Measurements from ENCODE around the gene ITPR2. TPM values are rescaled to one million over a fixed set of nuclear protein-coding genes. Genes with fewer than 3 reads are reported as not detected.

Gene ITPR2
- total and polyA plus RNA-seq, 2 of the 13 experiments (the other 11 are each of a cell fraction or from before 2014, with no cell fraction given): 31.9 to 81.9 TPM

GRCh38 chr12:26317942-26318575 is 514.9 kb downstream of the ITPR2 start:
- H2AFZ ChIP-seq (ENCODE audit: low read length): no peak overlapping the region
- ChIA-PET CTCF (ENCODE audit: low intra/inter-chr PET ratio, low total read pairs) (no interaction called here), POLR2A (interaction anchor here (1.1 to 1.2 kb wide), 2 partner anchors 11 to 44 kb away, joined by 4 read pairs; no protein-coding TSS in a partner anchor)
- no peaks in the 10 kb centered on the region for H3K27me3 ChIP-seq (ENCODE audit: control insufficient read depth in 1 of 2, insufficient read depth in 2 of 2, low read length in 2 of 2)
- no peaks in the 10 kb centered on the region for H3K9me3 ChIP-seq (ENCODE audit: low read length)
- H3K27ac ChIP-seq (ENCODE audit: extremely low read length, insufficient read depth, low read length): no peak overlapping the region
- no peaks in the 10 kb centered on the region for H3K79me2 ChIP-seq (ENCODE audit: insufficient read depth, low read length)
- ATAC-seq (peak; percentile 41), FAIRE-seq (no peak), DNase-seq (ENCODE audit: low spot score) (no peak)
- intact Hi-C loops (cut with micrococcal nuclease; ENCODE audit: unreplicated experiment) (loop anchor here (5.0 kb wide), 1 partner anchor 221 kb away; no protein-coding TSS in a partner anchor), in situ Hi-C loops (cut with HindIII; ENCODE audit: extremely low pct_ligation_motif_present, low pct_unique_long_range_greater_than_20kb) (loop anchor here (10.0 kb wide), 1 partner anchor 193 kb away; the partner anchor contains the start of gene BHLHE41)
- peak overlapping the region; percentile 49 for H3K4me2 ChIP-seq (ENCODE audit: low read depth, low read length)
- BruUV-seq (replicated peaks): no TSS peak
- no peaks in the 10 kb centered on the region for H3K36me3 ChIP-seq (replicated peaks in 1 of 2; ENCODE audit: control insufficient read depth in 1 of 2, insufficient read depth in 2 of 2, low read length in 2 of 2)
- peaks cover 25% of the 10 kb centered on the region for H3K4me1 ChIP-seq (ENCODE audit: insufficient read depth, low read length)
- H4K20me1 ChIP-seq (ENCODE audit: insufficient read depth, low read length): no peaks in the 10 kb centered on the region
- peak overlapping the region; percentile 25 for H3K9ac ChIP-seq (ENCODE audit: insufficient read depth, low read depth, low read length)
- H3K4me3 ChIP-seq (replicated peaks in 1 of 3; ENCODE audit: insufficient read depth in 1 of 3, low read depth in 2 of 3, low read length in 3 of 3): 0 out of 6 replicates have a peak overlapping the region, but pooled peaks of 1 of the 3 experiments have one; percentile 23
- no peak for TF ChIP-seq GATAD1 (CRISPR knock-in tag; IDR thresholded peaks at IDR 0.05)
- TF ChIP-seq, protein P1, sequence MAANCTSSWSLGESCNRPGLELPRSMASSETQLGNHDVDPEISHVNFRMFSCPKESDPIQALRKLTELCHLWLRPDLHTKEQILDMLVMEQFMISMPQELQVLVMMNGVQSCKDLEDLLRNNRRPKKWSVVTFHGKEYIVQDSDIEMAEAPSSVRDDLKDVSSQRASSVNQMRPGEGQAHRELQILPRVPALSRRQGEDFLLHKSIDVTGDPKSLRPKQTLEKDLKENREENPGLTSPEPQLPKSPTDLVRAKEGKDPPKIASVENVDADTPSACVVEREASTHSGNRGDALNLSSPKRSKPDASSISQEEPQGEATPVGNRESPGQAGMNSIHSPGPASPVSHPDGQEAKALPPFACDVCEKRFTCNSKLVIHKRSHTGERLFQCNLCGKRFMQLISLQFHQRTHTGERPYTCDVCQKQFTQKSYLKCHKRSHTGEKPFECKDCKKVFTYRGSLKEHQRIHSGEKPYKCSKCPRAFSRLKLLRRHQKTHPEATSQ (CRISPR knock-in tag; IDR thresholded peaks at IDR 0.05; ENCODE audit: borderline replicate concordance): no peak
- TF ChIP-seq, protein P2, sequence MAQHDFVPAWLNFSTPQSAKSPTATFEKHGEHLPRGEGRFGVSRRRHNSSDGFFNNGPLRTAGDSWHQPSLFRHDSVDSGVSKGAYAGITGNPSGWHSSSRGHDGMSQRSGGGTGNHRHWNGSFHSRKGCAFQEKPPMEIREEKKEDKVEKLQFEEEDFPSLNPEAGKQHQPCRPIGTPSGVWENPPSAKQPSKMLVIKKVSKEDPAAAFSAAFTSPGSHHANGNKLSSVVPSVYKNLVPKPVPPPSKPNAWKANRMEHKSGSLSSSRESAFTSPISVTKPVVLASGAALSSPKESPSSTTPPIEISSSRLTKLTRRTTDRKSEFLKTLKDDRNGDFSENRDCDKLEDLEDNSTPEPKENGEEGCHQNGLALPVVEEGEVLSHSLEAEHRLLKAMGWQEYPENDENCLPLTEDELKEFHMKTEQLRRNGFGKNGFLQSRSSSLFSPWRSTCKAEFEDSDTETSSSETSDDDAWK (CRISPR knock-in tag; IDR thresholded peaks at IDR 0.05): no peak
- no peak for TF ChIP-seq CENPBD1 (CRISPR knock-in tag; IDR thresholded peaks at IDR 0.05; ENCODE audit: borderline replicate concordance, low read depth)
- TF ChIP-seq GFI1 (CRISPR knock-in tag; IDR thresholded peaks at IDR 0.05; ENCODE audit: borderline replicate concordance): no peak
- TF ChIP-seq GATA4 (IDR thresholded peaks at IDR 0.05; ENCODE audit: borderline replicate concordance, low read depth): no peak
- no peak for TF ChIP-seq ETS1 (CRISPR knock-in tag; IDR thresholded peaks at IDR 0.05)
- TF ChIP-seq ZMYM3 (CRISPR knock-in tag; IDR thresholded peaks at IDR 0.05): no peak
- no peak for TF ChIP-seq ZNF558 (CRISPR knock-in tag; IDR thresholded peaks at IDR 0.05; ENCODE audit: borderline replicate concordance)
- no peak for TF ChIP-seq ZNF34 (CRISPR knock-in tag; IDR thresholded peaks at IDR 0.05; ENCODE audit: borderline replicate concordance)
- TF ChIP-seq, protein P3, sequence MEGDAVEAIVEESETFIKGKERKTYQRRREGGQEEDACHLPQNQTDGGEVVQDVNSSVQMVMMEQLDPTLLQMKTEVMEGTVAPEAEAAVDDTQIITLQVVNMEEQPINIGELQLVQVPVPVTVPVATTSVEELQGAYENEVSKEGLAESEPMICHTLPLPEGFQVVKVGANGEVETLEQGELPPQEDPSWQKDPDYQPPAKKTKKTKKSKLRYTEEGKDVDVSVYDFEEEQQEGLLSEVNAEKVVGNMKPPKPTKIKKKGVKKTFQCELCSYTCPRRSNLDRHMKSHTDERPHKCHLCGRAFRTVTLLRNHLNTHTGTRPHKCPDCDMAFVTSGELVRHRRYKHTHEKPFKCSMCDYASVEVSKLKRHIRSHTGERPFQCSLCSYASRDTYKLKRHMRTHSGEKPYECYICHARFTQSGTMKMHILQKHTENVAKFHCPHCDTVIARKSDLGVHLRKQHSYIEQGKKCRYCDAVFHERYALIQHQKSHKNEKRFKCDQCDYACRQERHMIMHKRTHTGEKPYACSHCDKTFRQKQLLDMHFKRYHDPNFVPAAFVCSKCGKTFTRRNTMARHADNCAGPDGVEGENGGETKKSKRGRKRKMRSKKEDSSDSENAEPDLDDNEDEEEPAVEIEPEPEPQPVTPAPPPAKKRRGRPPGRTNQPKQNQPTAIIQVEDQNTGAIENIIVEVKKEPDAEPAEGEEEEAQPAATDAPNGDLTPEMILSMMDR (CRISPR knock-in tag; IDR thresholded peaks at IDR 0.05): no peak
- TF ChIP-seq ZNF670 (CRISPR knock-in tag; IDR thresholded peaks at IDR 0.05; ENCODE audit: borderline replicate concordance): no peak
